K562 (cell line): ENCODE measurements around the gene PFKP.

Source experiments
- BCL6 ChIP-seq: fragments of 250-450 bp; sonication (Bioruptor Pico); IDR thresholded peaks from 2 replicates; pipeline ENCODE4 v1.4.0; 2020
- BRD4 ChIP-seq: fragments of 200-600 bp; sonication (generic); IDR thresholded peaks from 2 replicates; pipeline ENCODE4 v1.6.1; 2017; ENCODE audit warnings: inconsistent platforms
- CBX2 ChIP-seq: fragments of 200-600 bp; sonication (generic); IDR thresholded peaks from one replicate; pipeline ENCODE4 v1.6.1; 2012; ENCODE audit warnings: mild to moderate bottlenecking, low read length, inconsistent platforms; ENCODE audit not compliant: insufficient read depth, poor library complexity, severe bottlenecking
- CHD4 ChIP-seq: fragments of 200-600 bp; sonication (generic); IDR thresholded peaks from 3 replicates; pipeline ENCODE4 v1.6.1; 2012; ENCODE audit warnings: low read depth, mild to moderate bottlenecking, mixed read lengths, low read length, inconsistent platforms; ENCODE audit not compliant: insufficient read depth, insufficient replicate concordance, poor library complexity, severe bottlenecking
- IRF9 ChIP-seq: fragments of 450-650 bp; IDR thresholded peaks from 2 replicates; pipeline ENCODE4 v1.6.1; 2016; ENCODE audit warnings: missing biosample characterization, missing genetic modification characterization
- KDM5B ChIP-seq: fragments of 200-600 bp; sonication (generic); IDR thresholded peaks from 2 replicates; pipeline ENCODE4 v1.6.1; 2012; ENCODE audit warnings: low read depth, mild to moderate bottlenecking, moderate library complexity, low read length, control low read depth, inconsistent platforms; ENCODE audit not compliant: insufficient replicate concordance
- TAF1 ChIP-seq: IDR thresholded peaks from 2 replicates; pipeline ENCODE4 v1.6.1; 2011; ENCODE audit warnings: mild to moderate bottlenecking, low read length, moderate library complexity; ENCODE audit not compliant: insufficient read depth, control insufficient read depth, severe bottlenecking; ENCODE audit errors: extremely low read depth

DNA sequence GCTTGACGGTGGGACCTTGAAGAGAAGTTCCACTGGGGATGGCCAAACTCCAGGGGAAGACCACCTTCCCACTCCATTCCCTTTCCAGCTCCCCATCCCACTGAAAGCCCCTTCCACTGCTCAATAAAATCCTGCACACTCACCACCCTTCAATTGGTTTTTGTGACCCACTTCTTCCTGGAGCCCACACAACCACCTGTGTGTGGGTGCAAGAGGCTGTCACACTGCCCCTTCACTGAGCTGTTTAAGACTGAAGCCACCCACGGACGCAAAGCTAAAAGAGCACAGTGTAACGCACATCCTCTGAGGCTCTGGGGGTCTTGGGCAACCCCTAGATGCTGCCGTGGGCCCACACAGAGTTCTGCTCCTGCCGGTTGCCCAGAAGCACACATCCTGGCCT lies 118.0 kb downstream of the PFKP start:
- TF ChIP-seq CHD4 = no peak
- no peak for TF ChIP-seq IRF9 (tag)
- no peak for TF ChIP-seq KDM5B
- TF ChIP-seq TAF1 = no peak
- no peak for TF ChIP-seq CBX2
- no peak for TF ChIP-seq BRD4
- no peak for TF ChIP-seq BCL6 (CRISPR knock-in tag)
